Neural cell (in vitro differentiated cells): ENCODE data around the gene SGIP1. TPM values are rescaled to one million over a fixed set of nuclear protein-coding genes. Genes with fewer than 3 reads are reported as not detected.
"Not testable (repeated sequence)": the region's sequence is repeated elsewhere in the genome, so short reads cannot be mapped to it uniquely, and the experiment has no call there.

Source experiments
- H2AFZ ChIP-seq: fragments of 200-600, 300-800 bp; sonication (generic), shearing (Covaris generic); 2 replicates; pipeline ENCODE4 v1.6.0; 2014; ENCODE audit warnings: low read depth, mild to moderate bottlenecking, antibody characterized with exemption, low read length, moderate library complexity
- H3F3A ChIP-seq: fragments of 200-600 bp; shearing (Covaris generic); 2 replicates; pipeline ENCODE4 v1.6.1; 2016; ENCODE audit warnings: mild to moderate bottlenecking, moderate library complexity, mixed read lengths, antibody characterized with exemption, low read length; ENCODE audit not compliant: insufficient read depth, poor library complexity, severe bottlenecking
- H3K27ac ChIP-seq: fragments of 200-600, 300-800 bp; sonication (generic), shearing (Covaris generic); 2 replicates; pipeline ENCODE4 v1.5.1; 2014; ENCODE audit warnings: mild to moderate bottlenecking, low read length, moderate library complexity
- H3K27me3 ChIP-seq: fragments of 300-800, 200-600 bp; sonication (generic), shearing (Covaris generic); 2 replicates; pipeline ENCODE4 v1.6.0; 2014; ENCODE audit warnings: mild to moderate bottlenecking, low read depth, low read length, moderate library complexity; ENCODE audit not compliant: insufficient read depth
- H3K36me3 ChIP-seq: fragments of 300-800, 200-600 bp; sonication (generic), shearing (Covaris generic); 2 replicates; pipeline ENCODE4 v1.5.1; 2014; ENCODE audit warnings: mild to moderate bottlenecking, antibody characterized with exemption, low read length, moderate library complexity; ENCODE audit not compliant: insufficient read depth
- H3K4me2 ChIP-seq: fragments of 300-800, 200-600 bp; sonication (generic), shearing (Covaris generic); 2 replicates; pipeline ENCODE4 v1.6.0; 2014; ENCODE audit warnings: mild to moderate bottlenecking, low read length
- H3K4me3 ChIP-seq: fragments of 300-800, 200-600 bp; sonication (generic), shearing (Covaris generic); 2 replicates; pipeline ENCODE4 v1.5.1; 2014; ENCODE audit warnings: mild to moderate bottlenecking, low read length, moderate library complexity
- H3K79me2 ChIP-seq: fragments of 200-600 bp; shearing (Covaris generic); replicated peaks from 2 replicates; pipeline ENCODE4 v1.6.0; 2014; ENCODE audit warnings: mild to moderate bottlenecking, low read length, moderate library complexity; ENCODE audit not compliant: insufficient read depth
- H3K9ac ChIP-seq: fragments of 300-800, 200-600 bp; sonication (generic), shearing (Covaris generic); 2 replicates; pipeline ENCODE4 v1.6.1; 2016; ENCODE audit warnings: mild to moderate bottlenecking, low read length, mixed read lengths
- H3K9me2 ChIP-seq: fragments of 200-600 bp; shearing (Covaris generic); 2 replicates; pipeline ENCODE4 v1.6.1; 2016; ENCODE audit warnings: mild to moderate bottlenecking, low read length, mixed read lengths; ENCODE audit not compliant: insufficient read depth
- H3K9me3 ChIP-seq: fragments of 200-600, 300-800 bp; sonication (generic), shearing (Covaris generic); 2 replicates; pipeline ENCODE4 v1.6.1; 2016; ENCODE audit warnings: mild to moderate bottlenecking, mixed run types, low read length, moderate library complexity, mixed read lengths
- H4K20me1 ChIP-seq: fragments of 200-600 bp; shearing (Covaris generic); 2 replicates; pipeline ENCODE4 v1.6.1; 2016; ENCODE audit warnings: mild to moderate bottlenecking, mixed run types; ENCODE audit not compliant: insufficient read depth
- CTCF ChIP-seq: fragments of 450-650 bp; IDR thresholded peaks from 2 replicates; pipeline ENCODE4 v1.5.1; 2014; ENCODE audit warnings: antibody characterized with exemption, mild to moderate bottlenecking, moderate library complexity; ENCODE audit not compliant: poor library complexity, severe bottlenecking
- EP300 ChIP-seq: fragments of 450-650 bp; conservative IDR thresholded peaks from 2 replicates; pipeline ENCODE4 v1.6.1; 2014; ENCODE audit warnings: antibody characterized with exemption, mild to moderate bottlenecking, moderate library complexity; ENCODE audit not compliant: poor library complexity, severe bottlenecking
- EZH2 ChIP-seq: fragments of 200-600, 300-800 bp; shearing (Covaris generic), sonication (generic); IDR thresholded peaks from 2 replicates; pipeline ENCODE4 v1.6.1; 2014; ENCODE audit warnings: antibody characterized with exemption, low read length, borderline replicate concordance, mild to moderate bottlenecking; ENCODE audit not compliant: insufficient read depth, poor library complexity, severe bottlenecking
- MXI1 ChIP-seq: fragments of 450-650 bp; conservative IDR thresholded peaks from 2 replicates; pipeline ENCODE4 v1.6.1; 2014; ENCODE audit warnings: antibody characterized with exemption, mild to moderate bottlenecking; ENCODE audit not compliant: poor library complexity, severe bottlenecking
- POLR2AphosphoS5 ChIP-seq: IDR thresholded peaks from 2 replicates; pipeline ENCODE4 v1.6.1; 2012
- RAD21 ChIP-seq: fragments of 450-650 bp; conservative IDR thresholded peaks from 2 replicates; pipeline ENCODE4 v1.6.1; 2014; ENCODE audit warnings: antibody characterized with exemption, mild to moderate bottlenecking, moderate library complexity
- SMC3 ChIP-seq: fragments of 450-650 bp; conservative IDR thresholded peaks from 2 replicates; pipeline ENCODE4 v1.6.1; 2014; ENCODE audit warnings: antibody characterized with exemption, mild to moderate bottlenecking, moderate library complexity; ENCODE audit not compliant: poor library complexity
- TAF1 ChIP-seq: IDR thresholded peaks from 2 replicates; pipeline ENCODE4 v1.6.1; 2012; ENCODE audit warnings: low read depth
- polyA plus RNA-seq: library from polyadenylated mRNA; depleted of rRNA; stranded (reverse); fragments of >200 nt; gene quantifications from 2 replicates; pipeline ENCODE4 v1.2.3, GENCODE V29; 2014
- TF ChIP-seq, protein P1 (sequence below): IDR thresholded peaks from 2 replicates; pipeline ENCODE4 v1.6.1; 2012; ENCODE audit warnings: borderline replicate concordance

Gene SGIP1
- polyA plus RNA-seq, 1 donor from 2014 or later: 50.5 TPM

GRCh38 chr1:66788231-66788939 is 254.4 kb downstream of the SGIP1 start:
- Histone ChIP-seq H3K79me2 (no peaks in the 10 kb centered on the region), H4K20me1 (no peaks in the 10 kb centered on the region), H3K4me2 (no peak overlapping the region), H3F3A (no peaks in the 10 kb centered on the region), H3K36me3 (no peaks in the 10 kb centered on the region), H3K9me2 (no peaks in the 10 kb centered on the region), H3K27ac (no peak overlapping the region), H3K4me3 (no peak overlapping the region), H3K27me3 (no peaks in the 10 kb centered on the region), H3K9ac (no peak overlapping the region), H3K9me3 (no peaks in the 10 kb centered on the region), H2AFZ (no peak overlapping the region)
- TF ChIP-seq EZH2: no peak

DNA sequence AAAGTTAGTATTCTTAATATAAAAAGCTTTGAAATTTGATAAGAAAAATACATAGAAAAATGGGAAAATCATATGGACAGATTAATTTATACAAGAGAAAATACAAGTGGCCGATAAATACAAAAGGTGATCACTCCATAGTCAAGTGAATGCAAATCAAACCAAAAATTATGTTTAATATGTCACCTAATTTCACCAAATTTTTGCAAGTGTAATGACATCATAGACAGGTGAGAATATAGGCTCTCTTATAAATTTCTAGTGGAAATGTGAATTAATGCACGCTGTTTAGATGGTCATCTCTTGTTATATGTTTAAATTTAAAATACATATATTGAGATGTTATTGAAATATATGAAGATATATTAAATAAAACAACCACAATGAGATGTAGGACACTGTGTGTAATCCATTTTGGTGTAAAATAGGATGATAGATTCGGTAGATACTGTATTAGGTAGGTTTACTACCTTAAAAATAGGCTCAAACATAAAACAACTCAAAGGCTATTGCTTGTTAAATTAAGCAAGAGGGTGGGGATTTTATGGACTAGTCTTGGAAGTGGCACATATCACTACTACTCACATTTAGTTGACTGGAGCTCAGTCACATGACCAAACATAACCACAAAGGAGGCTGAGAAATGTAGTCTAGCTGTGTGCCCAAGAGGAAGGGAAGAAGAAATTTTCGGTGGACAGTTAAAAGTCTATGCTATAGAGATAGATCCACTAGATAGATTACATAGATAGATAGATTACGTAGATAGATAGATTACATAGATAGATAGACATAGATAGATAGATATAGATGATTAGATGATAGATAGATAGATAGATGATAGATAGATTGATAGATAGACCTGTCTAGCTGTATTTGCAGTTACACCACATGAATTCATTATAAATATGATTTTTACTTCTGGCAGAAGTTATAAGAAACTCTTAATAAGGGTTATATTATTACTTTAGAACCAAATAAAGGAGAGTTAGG is 258.0 kb downstream of the SGIP1 start:
- Histone ChIP-seq H3K79me2 (no peaks in the 10 kb centered on the region), H3K4me3 (no peak overlapping the region), H3K9me2 (no peaks in the 10 kb centered on the region)

GRCh38 chr1:66795839-66796238 is 261.9 kb downstream of the SGIP1 start:
- not testable (repeated sequence) for H2AFZ ChIP-seq, H4K20me1 ChIP-seq, H3K27ac ChIP-seq, H3K4me2 ChIP-seq, H3F3A ChIP-seq, H3K9me2 ChIP-seq, H3K9ac ChIP-seq, H3K79me2 ChIP-seq, H3K9me3 ChIP-seq, H3K4me3 ChIP-seq, H3K27me3 ChIP-seq, H3K36me3 ChIP-seq

More for the DNA sequence above, 258.0 kb downstream of the SGIP1 start:
- H3K27ac ChIP-seq: no peak overlapping the region
- H3F3A ChIP-seq: no peaks in the 10 kb centered on the region
- H3K9me3 ChIP-seq: no peaks in the 10 kb centered on the region
- H3K27me3 ChIP-seq: no peaks in the 10 kb centered on the region
- no peak overlapping the region for H3K9ac ChIP-seq
- no peak overlapping the region for H3K4me2 ChIP-seq
- H4K20me1 ChIP-seq: no peaks in the 10 kb centered on the region
- no peak overlapping the region for H2AFZ ChIP-seq
- H3K36me3 ChIP-seq: no peaks in the 10 kb centered on the region
- TF ChIP-seq, protein P1, sequence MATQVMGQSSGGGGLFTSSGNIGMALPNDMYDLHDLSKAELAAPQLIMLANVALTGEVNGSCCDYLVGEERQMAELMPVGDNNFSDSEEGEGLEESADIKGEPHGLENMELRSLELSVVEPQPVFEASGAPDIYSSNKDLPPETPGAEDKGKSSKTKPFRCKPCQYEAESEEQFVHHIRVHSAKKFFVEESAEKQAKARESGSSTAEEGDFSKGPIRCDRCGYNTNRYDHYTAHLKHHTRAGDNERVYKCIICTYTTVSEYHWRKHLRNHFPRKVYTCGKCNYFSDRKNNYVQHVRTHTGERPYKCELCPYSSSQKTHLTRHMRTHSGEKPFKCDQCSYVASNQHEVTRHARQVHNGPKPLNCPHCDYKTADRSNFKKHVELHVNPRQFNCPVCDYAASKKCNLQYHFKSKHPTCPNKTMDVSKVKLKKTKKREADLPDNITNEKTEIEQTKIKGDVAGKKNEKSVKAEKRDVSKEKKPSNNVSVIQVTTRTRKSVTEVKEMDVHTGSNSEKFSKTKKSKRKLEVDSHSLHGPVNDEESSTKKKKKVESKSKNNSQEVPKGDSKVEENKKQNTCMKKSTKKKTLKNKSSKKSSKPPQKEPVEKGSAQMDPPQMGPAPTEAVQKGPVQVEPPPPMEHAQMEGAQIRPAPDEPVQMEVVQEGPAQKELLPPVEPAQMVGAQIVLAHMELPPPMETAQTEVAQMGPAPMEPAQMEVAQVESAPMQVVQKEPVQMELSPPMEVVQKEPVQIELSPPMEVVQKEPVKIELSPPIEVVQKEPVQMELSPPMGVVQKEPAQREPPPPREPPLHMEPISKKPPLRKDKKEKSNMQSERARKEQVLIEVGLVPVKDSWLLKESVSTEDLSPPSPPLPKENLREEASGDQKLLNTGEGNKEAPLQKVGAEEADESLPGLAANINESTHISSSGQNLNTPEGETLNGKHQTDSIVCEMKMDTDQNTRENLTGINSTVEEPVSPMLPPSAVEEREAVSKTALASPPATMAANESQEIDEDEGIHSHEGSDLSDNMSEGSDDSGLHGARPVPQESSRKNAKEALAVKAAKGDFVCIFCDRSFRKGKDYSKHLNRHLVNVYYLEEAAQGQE: no peak
- TF ChIP-seq SMC3 (no peak), RAD21 (no peak), POLR2AphosphoS5 (no peak), EZH2 (no peak), CTCF (no peak), TAF1 (no peak), EP300 (no peak), MXI1 (no peak)
